ENCODE data around the gene VEGFA.

GRCh38 chr6:43826730-43827129 is 56.7 kb downstream of the VEGFA start:
- TF ChIP-seq CTCF (IDR thresholded peaks at IDR 0.05) (no peak), POLR2A (IDR thresholded peaks at IDR 0.05) (no peak)
